GM13976 (cell line): ENCODE data around the gene FBXO28.

Source experiments
- DNase-seq: peaks from one replicate; pipeline ENCODE4 v3.0.0; 2012; ENCODE audit warnings: low spot score
- CTCF ChIP-seq: IDR thresholded peaks from 2 replicates; pipeline ENCODE4 v1.5.1; 2012; ENCODE audit warnings: borderline replicate concordance, mild to moderate bottlenecking; ENCODE audit not compliant: insufficient read depth; ENCODE audit errors: extremely low read depth, missing control alignments, control extremely low read depth
- in situ Hi-C: fragments of 300-500 bp; cut with MboI; formaldehyde crosslinking; loops from one replicate; pipeline ENCODE4 v1.12.0; 2022; ENCODE audit warnings: low sequenced_read_pairs, mixed read lengths, inconsistent platforms; ENCODE audit not compliant: unreplicated experiment

Gene FBXO28

GRCh38 chr1:224180783-224181452, 67.0 kb downstream of the FBXO28 start:
- in situ Hi-C loops = no loop called here
- DNase-seq = no peak
- no peak for TF ChIP-seq CTCF

GRCh38 chr1:224181453-224181810, 67.5 kb downstream of the FBXO28 start:
- no peak for TF ChIP-seq CTCF
- no peak for DNase-seq
- in situ Hi-C loops = no loop called here

- in situ Hi-C loops = no loop called here
- DNase-seq = peak; percentile 83
- no peak for TF ChIP-seq CTCF
Measured at GRCh38 chr1:224182057-224182865, 68.3 kb downstream of the FBXO28 start.

- no peak for TF ChIP-seq CTCF
- in situ Hi-C loops = no loop called here
- peak; percentile 94 for DNase-seq
Measured at GRCh38 chr1:224182866-224183590, 69.1 kb downstream of the FBXO28 start, which contains the start of gene DEGS1. Gene DEGS1 (plus strand): TSS chr1:224183240. CDS start chr1:224183337, 97 bp downstream.

GRCh38 chr1:224183591-224184312, 69.8 kb downstream of the FBXO28 start:
- no peak for TF ChIP-seq CTCF
- peak; percentile 77 for DNase-seq
- in situ Hi-C loops = no loop called here

GRCh38 chr1:224185208-224185607, 71.3 kb downstream of the FBXO28 start:
- no peak for DNase-seq
- in situ Hi-C loops = no loop called here
- TF ChIP-seq CTCF = no peak
